ENCODE data around the gene FBXO11. TPM values are rescaled to one million over a fixed set of nuclear protein-coding genes. Genes with fewer than 3 reads are reported as not detected.

The FBXO11 gene
- total RNA-seq, 1 experiment from 2014 or later: 58.9 TPM

DNA sequence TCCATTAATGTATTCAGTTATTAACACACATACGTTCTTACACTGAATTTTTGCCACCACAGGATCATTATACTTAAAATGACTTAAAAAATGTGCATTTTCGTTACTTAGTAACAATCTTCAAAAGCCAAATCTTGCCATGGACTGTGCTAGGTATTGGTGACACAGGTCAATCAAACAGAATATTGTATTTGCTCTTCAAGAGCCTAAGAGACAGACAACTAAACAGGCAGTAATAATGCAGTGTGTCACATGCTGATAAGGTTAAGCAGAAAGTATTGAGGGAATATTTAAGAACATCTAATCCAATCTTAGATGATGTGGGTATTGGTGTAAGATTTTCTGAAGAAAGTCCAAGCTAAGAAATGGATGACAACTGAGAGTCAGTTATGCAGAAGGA lies 56.9 kb downstream of the FBXO11 start:
- Histone ChIP-seq H3K27me3 (ENCODE audit: control insufficient read depth, insufficient read depth, low read length) (no peaks in the 10 kb centered on the region), H3K27ac (ENCODE audit: low read length) (no peak overlapping the region), H3K4me1 (ENCODE audit: control insufficient read depth, insufficient read depth, low read length) (no peaks in the 10 kb centered on the region; the same call in 1 of the 2 replicates), H3K36me3 (ENCODE audit: control insufficient read depth, insufficient read depth, low read length) (no peaks in the 10 kb centered on the region), H3K9me3 (ENCODE audit: control insufficient read depth, insufficient read depth, low read depth, low read length) (no peaks in the 10 kb centered on the region), H3K4me3 (ENCODE audit: low read depth in 2 of 2, low read length in 2 of 2) (no peak overlapping the region)
- DNase-seq (ENCODE audit: low read depth, low spot score): no peak
- POLR2A ChIA-PET: no interaction called here
- intact Hi-C loops (cut with micrococcal nuclease; ENCODE audit: unreplicated experiment): no loop called here
- in situ Hi-C loops (cut with HindIII; ENCODE audit: low pct_unique_long_range_greater_than_20kb, low sequenced_read_pairs): no loop called here
- TF ChIP-seq TCF7L2 (IDR thresholded peaks at IDR 0.05; ENCODE audit: low read depth, low read length) (no peak), POLR2AphosphoS5 (IDR thresholded peaks at IDR 0.05; ENCODE audit: low read depth, low read length) (no peak), SIN3A (IDR thresholded peaks at IDR 0.05; ENCODE audit: borderline replicate concordance, insufficient read depth, low read depth, low read length) (no peak)
- TF ChIP-seq, protein P1, sequence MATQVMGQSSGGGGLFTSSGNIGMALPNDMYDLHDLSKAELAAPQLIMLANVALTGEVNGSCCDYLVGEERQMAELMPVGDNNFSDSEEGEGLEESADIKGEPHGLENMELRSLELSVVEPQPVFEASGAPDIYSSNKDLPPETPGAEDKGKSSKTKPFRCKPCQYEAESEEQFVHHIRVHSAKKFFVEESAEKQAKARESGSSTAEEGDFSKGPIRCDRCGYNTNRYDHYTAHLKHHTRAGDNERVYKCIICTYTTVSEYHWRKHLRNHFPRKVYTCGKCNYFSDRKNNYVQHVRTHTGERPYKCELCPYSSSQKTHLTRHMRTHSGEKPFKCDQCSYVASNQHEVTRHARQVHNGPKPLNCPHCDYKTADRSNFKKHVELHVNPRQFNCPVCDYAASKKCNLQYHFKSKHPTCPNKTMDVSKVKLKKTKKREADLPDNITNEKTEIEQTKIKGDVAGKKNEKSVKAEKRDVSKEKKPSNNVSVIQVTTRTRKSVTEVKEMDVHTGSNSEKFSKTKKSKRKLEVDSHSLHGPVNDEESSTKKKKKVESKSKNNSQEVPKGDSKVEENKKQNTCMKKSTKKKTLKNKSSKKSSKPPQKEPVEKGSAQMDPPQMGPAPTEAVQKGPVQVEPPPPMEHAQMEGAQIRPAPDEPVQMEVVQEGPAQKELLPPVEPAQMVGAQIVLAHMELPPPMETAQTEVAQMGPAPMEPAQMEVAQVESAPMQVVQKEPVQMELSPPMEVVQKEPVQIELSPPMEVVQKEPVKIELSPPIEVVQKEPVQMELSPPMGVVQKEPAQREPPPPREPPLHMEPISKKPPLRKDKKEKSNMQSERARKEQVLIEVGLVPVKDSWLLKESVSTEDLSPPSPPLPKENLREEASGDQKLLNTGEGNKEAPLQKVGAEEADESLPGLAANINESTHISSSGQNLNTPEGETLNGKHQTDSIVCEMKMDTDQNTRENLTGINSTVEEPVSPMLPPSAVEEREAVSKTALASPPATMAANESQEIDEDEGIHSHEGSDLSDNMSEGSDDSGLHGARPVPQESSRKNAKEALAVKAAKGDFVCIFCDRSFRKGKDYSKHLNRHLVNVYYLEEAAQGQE (IDR thresholded peaks at IDR 0.05; ENCODE audit: insufficient read depth in 1 of 2, low read depth in 2 of 2, low read length in 1 of 2): no peak
- TF ChIP-seq, protein P2, sequence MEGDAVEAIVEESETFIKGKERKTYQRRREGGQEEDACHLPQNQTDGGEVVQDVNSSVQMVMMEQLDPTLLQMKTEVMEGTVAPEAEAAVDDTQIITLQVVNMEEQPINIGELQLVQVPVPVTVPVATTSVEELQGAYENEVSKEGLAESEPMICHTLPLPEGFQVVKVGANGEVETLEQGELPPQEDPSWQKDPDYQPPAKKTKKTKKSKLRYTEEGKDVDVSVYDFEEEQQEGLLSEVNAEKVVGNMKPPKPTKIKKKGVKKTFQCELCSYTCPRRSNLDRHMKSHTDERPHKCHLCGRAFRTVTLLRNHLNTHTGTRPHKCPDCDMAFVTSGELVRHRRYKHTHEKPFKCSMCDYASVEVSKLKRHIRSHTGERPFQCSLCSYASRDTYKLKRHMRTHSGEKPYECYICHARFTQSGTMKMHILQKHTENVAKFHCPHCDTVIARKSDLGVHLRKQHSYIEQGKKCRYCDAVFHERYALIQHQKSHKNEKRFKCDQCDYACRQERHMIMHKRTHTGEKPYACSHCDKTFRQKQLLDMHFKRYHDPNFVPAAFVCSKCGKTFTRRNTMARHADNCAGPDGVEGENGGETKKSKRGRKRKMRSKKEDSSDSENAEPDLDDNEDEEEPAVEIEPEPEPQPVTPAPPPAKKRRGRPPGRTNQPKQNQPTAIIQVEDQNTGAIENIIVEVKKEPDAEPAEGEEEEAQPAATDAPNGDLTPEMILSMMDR (IDR thresholded peaks at IDR 0.05): no peak
- CTCF ChIA-PET: no interaction called here
- BruUV-seq (replicated peaks): no TSS peak
- ATAC-seq: no peak

DNA sequence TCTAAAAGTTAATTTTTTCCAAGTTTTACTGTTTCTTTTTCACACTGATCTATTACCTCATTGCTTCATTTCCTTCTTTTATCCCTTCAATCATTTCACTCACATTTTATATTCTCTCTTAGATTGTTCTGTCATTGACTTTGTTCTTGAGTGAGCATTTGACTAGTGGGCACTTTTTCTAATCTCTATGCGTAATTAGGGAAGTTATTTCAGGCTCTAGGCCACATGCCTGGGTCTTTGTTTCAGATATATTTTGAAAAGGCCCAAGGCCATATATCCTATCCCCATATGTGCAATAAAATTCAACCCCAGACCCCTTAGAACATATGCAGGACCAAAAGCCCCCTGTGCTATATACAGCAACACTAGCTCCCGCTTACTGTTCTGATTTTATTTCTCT lies 62.1 kb downstream of the FBXO11 start:
- in situ Hi-C loops (cut with HindIII; ENCODE audit: low pct_unique_long_range_greater_than_20kb, low sequenced_read_pairs): no loop called here
- ChIA-PET POLR2A (no interaction called here), CTCF (no interaction called here)
- no TSS peak for BruUV-seq (replicated peaks)
- intact Hi-C loops (cut with micrococcal nuclease; ENCODE audit: unreplicated experiment): no loop called here
- no peaks in the 10 kb centered on the region for H3K36me3 ChIP-seq (ENCODE audit: control insufficient read depth, insufficient read depth, low read length)
- no peak overlapping the region for H3K27ac ChIP-seq (ENCODE audit: low read length)
- TF ChIP-seq POLR2AphosphoS5 (IDR thresholded peaks at IDR 0.05; ENCODE audit: low read depth, low read length) (no peak), TCF7L2 (IDR thresholded peaks at IDR 0.05; ENCODE audit: low read depth, low read length) (no peak), SIN3A (IDR thresholded peaks at IDR 0.05; ENCODE audit: borderline replicate concordance, insufficient read depth, low read depth, low read length) (no peak)
- TF ChIP-seq, protein P2 (IDR thresholded peaks at IDR 0.05): no peak
- TF ChIP-seq, protein P1 (IDR thresholded peaks at IDR 0.05; ENCODE audit: insufficient read depth in 1 of 2, low read depth in 2 of 2, low read length in 1 of 2): no peak
- H3K4me1 ChIP-seq (ENCODE audit: control insufficient read depth, insufficient read depth, low read length): no peaks in the 10 kb centered on the region
- no peaks in the 10 kb centered on the region for H3K9me3 ChIP-seq (ENCODE audit: control insufficient read depth, insufficient read depth, low read depth, low read length)
- ATAC-seq (no peak), DNase-seq (ENCODE audit: low read depth, low spot score) (no peak)
- H3K4me3 ChIP-seq (ENCODE audit: low read depth in 2 of 2, low read length in 2 of 2): no peak overlapping the region
- no peaks in the 10 kb centered on the region for H3K27me3 ChIP-seq (ENCODE audit: control insufficient read depth, insufficient read depth, low read length)
